CD4-positive, alpha-beta T cell treated with Interleukin-6 for 4 hours (primary cell): ENCODE data around the gene MEGF9.
"Not testable (repeated sequence)": the region's sequence is repeated elsewhere in the genome, so short reads cannot be mapped to it uniquely, and the experiment has no call there.

Source experiments
- DNase-seq: peaks from one replicate; pipeline ENCODE4 v3.0.0-alpha.2; 2020; ENCODE audit warnings: mixed read lengths

The MEGF9 gene

GRCh38 chr9:120653762-120654161 lies 60.5 kb downstream of the MEGF9 start:
- no peak for DNase-seq

GRCh38 chr9:120652934-120653333 lies 61.3 kb downstream of the MEGF9 start:
- DNase-seq: no peak

GRCh38 chr9:120650352-120650751 lies 63.9 kb downstream of the MEGF9 start:
- DNase-seq: no peak

- no peak for DNase-seq
These were observed 65.6 kb downstream of the MEGF9 start for GRCh38 chr9:120648581-120649197.

GRCh38 chr9:120646948-120647347 lies 67.3 kb downstream of the MEGF9 start:
- no peak for DNase-seq

GRCh38 chr9:120645760-120646159 lies 68.5 kb downstream of the MEGF9 start:
- DNase-seq: no peak

GRCh38 chr9:120643061-120643460 lies 71.2 kb downstream of the MEGF9 start:
- no peak for DNase-seq

- no peak for DNase-seq
These were observed 72.0 kb downstream of the MEGF9 start for GRCh38 chr9:120642129-120642770.

GRCh38 chr9:120640874-120641273 lies 73.4 kb downstream of the MEGF9 start:
- DNase-seq: not testable (repeated sequence)

GRCh38 chr9:120640380-120640779 lies 73.9 kb downstream of the MEGF9 start:
- DNase-seq: no peak

GRCh38 chr9:120637919-120638318 lies 76.4 kb downstream of the MEGF9 start:
- no peak for DNase-seq

- DNase-seq: no peak
These were observed 77.9 kb downstream of the MEGF9 start for GRCh38 chr9:120636194-120636957.

GRCh38 chr9:120635011-120635410 lies 79.3 kb downstream of the MEGF9 start:
- DNase-seq: no peak

- no peak for DNase-seq
These were observed 83.9 kb downstream of the MEGF9 start for GRCh38 chr9:120630333-120630732.

- not testable (repeated sequence) for DNase-seq
These were observed 85.3 kb downstream of the MEGF9 start for GRCh38 chr9:120628925-120629497.

GRCh38 chr9:120628207-120628924 lies 85.9 kb downstream of the MEGF9 start:
- DNase-seq: no peak

- no peak for DNase-seq
These were observed 87.2 kb downstream of the MEGF9 start for GRCh38 chr9:120627073-120627472.

- DNase-seq: no peak
These were observed 87.8 kb downstream of the MEGF9 start for GRCh38 chr9:120626512-120626911.

- DNase-seq: no peak
These were observed 89.0 kb downstream of the MEGF9 start for GRCh38 chr9:120625222-120625621.

GRCh38 chr9:120622790-120623189 lies 91.5 kb downstream of the MEGF9 start:
- DNase-seq: no peak

- no peak for DNase-seq
These were observed 92.3 kb downstream of the MEGF9 start for GRCh38 chr9:120621941-120622340.

GRCh38 chr9:120619751-120620655 lies 94.3 kb downstream of the MEGF9 start:
- DNase-seq: peak; percentile 66
